Lung (tissue), 12 donors: ENCODE measurements around the gene GREB1L. TPM values are rescaled to one million over a fixed set of nuclear protein-coding genes. Genes with fewer than 3 reads are reported as not detected.

Experiments
- ATAC-seq: fragments of 200-7000 bp; cut with Tn5 transposase; one replicate; pipeline ENCODE4 v1.9.1; 2020; ENCODE audit warnings: moderate number of reproducible peaks; ENCODE audit not compliant: insufficient read depth, low FRiP score
- DNase-seq, 3 donors: peaks; one replicate each; pipeline ENCODE4 v3.0.0-alpha.2; 2013 to 2017
- H3K27ac ChIP-seq, 2 donors: one replicate each; pipeline ENCODE4 v1.5.1; 2013; ENCODE audit warnings: mild to moderate bottlenecking in 2 of 2, moderate library complexity in 2 of 2, control low read depth in 1 of 2, inconsistent platforms in 1 of 2, low read depth in 1 of 2, low read length in 1 of 2
- H3K27me3 ChIP-seq, 3 donors: one replicate each; pipeline ENCODE4 v1.5.1; 2013; ENCODE audit warnings: low read length in 2 of 3; ENCODE audit not compliant: control insufficient read depth in 3 of 3, insufficient read depth in 3 of 3
- H3K36me3 ChIP-seq, 4 donors: one replicate each; pipeline ENCODE4 v1.5.1; 2013; ENCODE audit warnings: low read length in 4 of 4, mild to moderate bottlenecking in 1 of 4, moderate library complexity in 1 of 4; ENCODE audit not compliant: control insufficient read depth in 4 of 4, insufficient read depth in 4 of 4
- H3K4me1 ChIP-seq, 5 donors: one replicate each; pipeline ENCODE4 v1.5.1; 2013; ENCODE audit warnings: low read length in 5 of 5, mild to moderate bottlenecking in 2 of 5, moderate library complexity in 1 of 5; ENCODE audit not compliant: control insufficient read depth in 5 of 5, insufficient read depth in 5 of 5
- H3K4me3 ChIP-seq: one replicate; pipeline ENCODE4 v1.5.1; 2013; ENCODE audit warnings: mild to moderate bottlenecking, control low read depth, moderate library complexity
- H3K9ac ChIP-seq, 2 donors: one replicate each; pipeline ENCODE4 v1.5.1; 2013; ENCODE audit warnings: low read length in 2 of 2, control low read depth in 1 of 2; ENCODE audit not compliant: insufficient read depth in 1 of 2
- H3K9me3 ChIP-seq, 4 donors: one replicate each; pipeline ENCODE4 v1.5.1; 2013; ENCODE audit warnings: low read length in 3 of 4, mild to moderate bottlenecking in 1 of 4, moderate library complexity in 1 of 4; ENCODE audit not compliant: control insufficient read depth in 4 of 4, insufficient read depth in 3 of 4
- CTCF ChIP-seq: IDR thresholded peaks from 2 replicates; pipeline ENCODE4 v1.5.1; 2012; ENCODE audit warnings: mild to moderate bottlenecking; ENCODE audit errors: control extremely low read depth, extremely low read depth
- WGBS, 2 donors: extraction: QIAGEN DNeasy Blood & Tissue Kit; methylation state at CpG; one replicate each; pipeline ENCODE4 v1.1.7; 2013; 5-methylcytosine and 5-hydroxymethylcytosine counted together
- polyA plus RNA-seq, 2 donors: library from polyadenylated mRNA; stranded (reverse); fragments of 200-250 nt; gene quantifications; one replicate each; pipeline ENCODE4 v1.2.1, GENCODE V29; 2013
- total RNA-seq, 2 donors: library from RNA; depleted of rRNA in 1 of 2; stranded (reverse); fragments of >200 nt in 1 of 2; gene quantifications; one replicate each; pipeline ENCODE4 v1.2.1, GENCODE V29; 2014 to 2021
- donor health status: control.
- donor health status: control.
- donor health status: Bipolar disorder and iron deficiency.
- donor health status: healthy.
- donor health status: DM: yes; HTN: yes; CAD: no.

GREB1L gene
- total and polyA plus RNA-seq, 4 donors = 0.08 to 1.2 (median 0.41) TPM

GRCh38 chr18:21441670-21442069, 199.6 kb downstream of the GREB1L start:
- Histone ChIP-seq H3K27me3 (no peaks in the 10 kb centered on the region), H3K9me3 (no peaks in the 10 kb centered on the region), H3K4me1 (peaks cover 0 to 1% (median 0%) of the 10 kb centered on the region in 5 donors), H3K27ac (no peak overlapping the region), H3K4me3 (no peak overlapping the region), H3K9ac (no peak overlapping the region), H3K36me3 (no peaks in the 10 kb centered on the region)
- WGBS, 2 donors = 91 to 93% methylated on average over 3 of the region's 3 CpGs
- ATAC-seq (no peak), DNase-seq (no peak)
- no peak for TF ChIP-seq CTCF

- no peak for ATAC-seq
- H3K9ac ChIP-seq = no peak overlapping the region
- peaks cover 0 to 1% (median 0%) of the 10 kb centered on the region in 5 donors for H3K4me1 ChIP-seq
- H3K27me3 ChIP-seq = no peaks in the 10 kb centered on the region
- no peaks in the 10 kb centered on the region for H3K36me3 ChIP-seq
- DNase-seq = peak in 1 of 3 donors; percentile 4
- no peak overlapping the region for H3K27ac ChIP-seq
- no peaks in the 10 kb centered on the region for H3K9me3 ChIP-seq
- H3K4me3 ChIP-seq = no peak overlapping the region
- no peak for TF ChIP-seq CTCF
- 77 to 81% methylated on average over 9 of the region's 9 CpGs for WGBS, 2 donors
These were observed 201.9 kb downstream of the GREB1L start for GRCh38 chr18:21443776-21444464.

GRCh38 chr18:21444465-21445212, 202.6 kb downstream of the GREB1L start:
- peak; percentile 29 for TF ChIP-seq CTCF
- Histone ChIP-seq H3K27ac (no peak overlapping the region), H3K9me3 (no peaks in the 10 kb centered on the region), H3K4me3 (no peak overlapping the region), H3K27me3 (no peaks in the 10 kb centered on the region), H3K36me3 (no peaks in the 10 kb centered on the region), H3K4me1 (no peaks in the 10 kb centered on the region), H3K9ac (no peak overlapping the region)
- ATAC-seq (no peak), DNase-seq (peak; percentile 27 to 73 (median 55))
- 81 to 84% methylated on average over 6 of the region's 6 CpGs for WGBS, 2 donors
